Thymus (tissue), 11 donors: Measurements from ENCODE around the gene TKFC. TPM values are rescaled to one million over a fixed set of nuclear protein-coding genes. Genes with fewer than 3 reads are reported as not detected.

ENCODE experiments used
- DNase-seq, 9 donors: peaks; one replicate each; pipeline ENCODE4 v3.0.0-alpha.2; 2013; ENCODE audit warnings: low spot score in 9 of 9, low read depth in 6 of 9, missing footprints in 1 of 9
- H3K27ac ChIP-seq, 2 donors: one replicate each; pipeline ENCODE4 v1.5.1; 2013; ENCODE audit warnings: control low read depth in 1 of 2, low read depth in 1 of 2, low read length in 1 of 2, mild to moderate bottlenecking in 1 of 2, moderate library complexity in 1 of 2
- H3K27me3 ChIP-seq, 2 donors: one replicate each; pipeline ENCODE4 v1.5.1; 2013; ENCODE audit warnings: low read length in 1 of 2; ENCODE audit not compliant: control insufficient read depth in 2 of 2, insufficient read depth in 1 of 2
- H3K36me3 ChIP-seq, 2 donors: one replicate each; pipeline ENCODE4 v1.5.1; 2013; ENCODE audit warnings: low read length in 1 of 2, mild to moderate bottlenecking in 1 of 2, moderate library complexity in 1 of 2; ENCODE audit not compliant: control insufficient read depth in 2 of 2, insufficient read depth in 2 of 2
- H3K4me1 ChIP-seq, 2 donors: one replicate each; pipeline ENCODE4 v1.5.1; 2013; ENCODE audit warnings: low read length in 2 of 2; ENCODE audit not compliant: control insufficient read depth in 2 of 2, insufficient read depth in 2 of 2
- H3K4me3 ChIP-seq, 2 donors: one replicate each; pipeline ENCODE4 v1.5.1; 2013; ENCODE audit warnings: low read length in 2 of 2, control low read depth in 1 of 2, mild to moderate bottlenecking in 1 of 2
- H3K9me3 ChIP-seq, 2 donors: one replicate each; pipeline ENCODE4 v1.5.1; 2013; ENCODE audit warnings: low read length in 1 of 2, mild to moderate bottlenecking in 1 of 2; ENCODE audit not compliant: control insufficient read depth in 2 of 2, insufficient read depth in 1 of 2
- WGBS: extraction: QIAGEN DNeasy Blood & Tissue Kit; methylation state at CpG from one replicate; pipeline ENCODE4 v1.1.7; 2013; 5-methylcytosine and 5-hydroxymethylcytosine counted together
- polyA plus RNA-seq: library from polyadenylated mRNA; stranded (reverse); fragments of 200-250 nt; gene quantifications from one replicate; pipeline ENCODE4 v1.2.3, GENCODE V29; 2013
- total RNA-seq: library from RNA; stranded (reverse); fragments of 120-200 nt; gene quantifications from one replicate; pipeline ENCODE4 v1.2.4, GENCODE V29; 2013
- donor health status: healthy.

TKFC gene
- total and polyA plus RNA-seq, 2 donors = 19.8 to 47.4 TPM

- H3K27me3 ChIP-seq = no peaks in the 10 kb centered on the region
- 98% methylated on average over 6 of the region's 6 CpGs for WGBS
- no peak overlapping the region for H3K27ac ChIP-seq
- no peak for DNase-seq
- H3K36me3 ChIP-seq = peaks cover 51 to 69% of the 10 kb centered on the region in 2 donors
- H3K4me1 ChIP-seq = peaks cover 3 to 17% of the 10 kb centered on the region in 2 donors
- no peak overlapping the region for H3K4me3 ChIP-seq
- H3K9me3 ChIP-seq = no peaks in the 10 kb centered on the region
Observed at GRCh38 chr11:61367406-61367805, 34.4 kb downstream of the TKFC start.

GRCh38 chr11:61368646-61369045 is 35.6 kb downstream of the TKFC start:
- WGBS = 98% methylated on average over 7 of the region's 7 CpGs
- Histone ChIP-seq H3K27ac (no peak overlapping the region), H3K9me3 (no peaks in the 10 kb centered on the region), H3K36me3 (peaks cover 56 to 69% of the 10 kb centered on the region in 2 donors), H3K4me1 (peaks cover 0 to 6% of the 10 kb centered on the region in 2 donors), H3K4me3 (no peak overlapping the region), H3K27me3 (no peaks in the 10 kb centered on the region)
- DNase-seq = no peak

GRCh38 chr11:61369372-61370348 is 36.6 kb downstream of the TKFC start:
- no peak overlapping the region for H3K4me3 ChIP-seq
- peaks cover 0 to 9% of the 10 kb centered on the region in 2 donors for H3K9me3 ChIP-seq
- H3K27me3 ChIP-seq = no peaks in the 10 kb centered on the region
- peak overlapping the region; percentile 48 to 60 for H3K27ac ChIP-seq
- no peak for DNase-seq
- H3K4me1 ChIP-seq = peaks cover 0 to 6% of the 10 kb centered on the region in 2 donors
- WGBS = 93% methylated on average over 9 of the region's 9 CpGs
- H3K36me3 ChIP-seq = peaks cover 50 to 64% of the 10 kb centered on the region in 2 donors

- 89% methylated on average over 8 of the region's 8 CpGs for WGBS
Observed at GRCh38 chr11:61370349-61371005, 37.4 kb downstream of the TKFC start.

GRCh38 chr11:61372659-61373420 is 39.8 kb downstream of the TKFC start:
- H3K9me3 ChIP-seq = peaks cover 0 to 10% of the 10 kb centered on the region in 2 donors
- no peaks in the 10 kb centered on the region for H3K27me3 ChIP-seq
- peaks cover 31 to 41% of the 10 kb centered on the region in 2 donors for H3K36me3 ChIP-seq
- H3K27ac ChIP-seq = no peak overlapping the region
- H3K4me1 ChIP-seq = peaks cover 0 to 6% of the 10 kb centered on the region in 2 donors
- 96% methylated on average over 8 of the region's 8 CpGs for WGBS
- no peak overlapping the region for H3K4me3 ChIP-seq
- no peak for DNase-seq

More at GRCh38 chr11:61370349-61371005, 37.4 kb downstream of the TKFC start:
- Histone ChIP-seq H3K4me1 (peaks cover 0 to 6% of the 10 kb centered on the region in 2 donors), H3K4me3 (no peak overlapping the region), H3K36me3 (peaks cover 48 to 64% of the 10 kb centered on the region in 2 donors), H3K27ac (peak overlapping the region; percentile 48 to 60), H3K9me3 (peaks cover 0 to 10% of the 10 kb centered on the region in 2 donors), H3K27me3 (no peaks in the 10 kb centered on the region)
- no peak for DNase-seq

GRCh38 chr11:61375761-61376108 is 42.7 kb downstream of the TKFC start:
- Histone ChIP-seq H3K4me1 (no peaks in the 10 kb centered on the region), H3K4me3 (no peak overlapping the region), H3K36me3 (peaks cover 10 to 12% of the 10 kb centered on the region in 2 donors), H3K9me3 (peaks cover 0 to 10% of the 10 kb centered on the region in 2 donors), H3K27ac (peak overlapping the region in 1 of 2 donors; percentile 60), H3K27me3 (no peaks in the 10 kb centered on the region)
- no peak for DNase-seq
- 92% methylated on average over 6 of the region's 6 CpGs for WGBS

GRCh38 chr11:61377461-61378160 is 44.6 kb downstream of the TKFC start:
- peaks cover 7 to 9% of the 10 kb centered on the region in 2 donors for H3K36me3 ChIP-seq
- peaks cover 0 to 10% of the 10 kb centered on the region in 2 donors for H3K9me3 ChIP-seq
- no peaks in the 10 kb centered on the region for H3K4me1 ChIP-seq
- no peak overlapping the region for H3K4me3 ChIP-seq
- H3K27me3 ChIP-seq = no peaks in the 10 kb centered on the region
- DNase-seq = no peak
- 96% methylated on average over 6 of the region's 6 CpGs for WGBS
- peak overlapping the region in 1 of 2 donors; percentile 18 for H3K27ac ChIP-seq

- Histone ChIP-seq H3K27me3 (no peaks in the 10 kb centered on the region), H3K9me3 (peaks cover 0 to 9% of the 10 kb centered on the region in 2 donors), H3K27ac (no peak overlapping the region), H3K4me1 (no peaks in the 10 kb centered on the region), H3K36me3 (peaks cover 5 to 6% of the 10 kb centered on the region in 2 donors), H3K4me3 (no peak overlapping the region)
- 96% methylated on average over 5 of the region's 5 CpGs for WGBS
- no peak for DNase-seq
Observed at GRCh38 chr11:61378713-61379313, 45.8 kb downstream of the TKFC start.
